Measurements from ENCODE around the gene ARHGAP8. TPM values are rescaled to one million over a fixed set of nuclear protein-coding genes. Genes with fewer than 3 reads are reported as not detected.
"Not testable (repeated sequence)": the region's sequence is repeated elsewhere in the genome, so short reads cannot be mapped to it uniquely, and the experiment has no call there.

ARHGAP8 gene
- polyA plus RNA-seq, 3 donors: 1.1 to 5.2 (median 1.7) TPM

- WGBS, 3 donors: 33 to 40% (median 39%) methylated on average over 28 of the region's 28 CpGs
- no peak overlapping the region for H3K27ac ChIP-seq (ENCODE audit: low read depth, low read length)
Measured at GRCh38 chr22:44735518-44736428, 16.6 kb upstream of the ARHGAP8 start.

DNA sequence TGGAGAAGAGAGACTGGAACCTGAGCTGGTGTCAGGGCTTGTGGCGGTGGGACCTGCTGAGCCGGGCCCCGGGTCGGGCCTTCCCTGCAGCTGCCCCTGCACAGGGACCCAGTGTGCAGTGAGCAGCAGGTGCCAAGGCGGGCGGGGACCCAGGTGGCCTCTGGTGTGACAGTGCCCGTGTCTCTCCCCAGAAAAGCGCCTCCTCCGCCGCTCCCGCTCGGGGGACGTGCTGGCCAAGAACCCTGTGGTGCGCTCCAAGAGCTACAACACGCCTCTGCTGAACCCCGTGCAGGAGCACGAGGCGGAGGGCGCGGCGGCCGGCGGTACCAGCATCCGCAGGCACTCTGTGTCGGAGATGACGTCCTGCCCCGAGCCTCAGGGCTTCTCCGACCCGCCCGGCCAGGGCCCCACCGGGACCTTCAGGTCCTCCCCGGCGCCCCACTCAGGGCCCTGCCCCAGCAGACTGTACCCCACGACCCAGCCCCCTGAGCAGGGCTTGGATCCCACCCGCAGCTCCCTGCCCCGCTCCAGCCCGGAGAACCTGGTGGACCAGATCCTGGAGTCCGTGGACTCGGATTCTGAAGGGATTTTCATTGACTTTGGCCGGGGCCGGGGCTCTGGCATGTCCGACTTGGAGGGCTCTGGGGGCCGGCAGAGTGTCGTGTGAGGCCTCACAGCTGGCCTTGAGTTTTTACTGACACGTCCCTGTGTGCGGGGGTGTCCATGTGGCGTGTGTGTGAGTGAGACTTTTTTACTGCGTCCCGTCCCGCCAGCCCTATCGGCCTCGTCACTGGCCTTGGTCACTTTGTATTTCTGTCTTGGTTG, 15.6 kb upstream of the ARHGAP8 start:
- 62 to 72% (median 71%) methylated on average over 51 to 52 of the region's 52 CpGs for WGBS, 3 donors
- H3K27ac ChIP-seq (ENCODE audit: low read depth, low read length): no peak overlapping the region

DNA sequence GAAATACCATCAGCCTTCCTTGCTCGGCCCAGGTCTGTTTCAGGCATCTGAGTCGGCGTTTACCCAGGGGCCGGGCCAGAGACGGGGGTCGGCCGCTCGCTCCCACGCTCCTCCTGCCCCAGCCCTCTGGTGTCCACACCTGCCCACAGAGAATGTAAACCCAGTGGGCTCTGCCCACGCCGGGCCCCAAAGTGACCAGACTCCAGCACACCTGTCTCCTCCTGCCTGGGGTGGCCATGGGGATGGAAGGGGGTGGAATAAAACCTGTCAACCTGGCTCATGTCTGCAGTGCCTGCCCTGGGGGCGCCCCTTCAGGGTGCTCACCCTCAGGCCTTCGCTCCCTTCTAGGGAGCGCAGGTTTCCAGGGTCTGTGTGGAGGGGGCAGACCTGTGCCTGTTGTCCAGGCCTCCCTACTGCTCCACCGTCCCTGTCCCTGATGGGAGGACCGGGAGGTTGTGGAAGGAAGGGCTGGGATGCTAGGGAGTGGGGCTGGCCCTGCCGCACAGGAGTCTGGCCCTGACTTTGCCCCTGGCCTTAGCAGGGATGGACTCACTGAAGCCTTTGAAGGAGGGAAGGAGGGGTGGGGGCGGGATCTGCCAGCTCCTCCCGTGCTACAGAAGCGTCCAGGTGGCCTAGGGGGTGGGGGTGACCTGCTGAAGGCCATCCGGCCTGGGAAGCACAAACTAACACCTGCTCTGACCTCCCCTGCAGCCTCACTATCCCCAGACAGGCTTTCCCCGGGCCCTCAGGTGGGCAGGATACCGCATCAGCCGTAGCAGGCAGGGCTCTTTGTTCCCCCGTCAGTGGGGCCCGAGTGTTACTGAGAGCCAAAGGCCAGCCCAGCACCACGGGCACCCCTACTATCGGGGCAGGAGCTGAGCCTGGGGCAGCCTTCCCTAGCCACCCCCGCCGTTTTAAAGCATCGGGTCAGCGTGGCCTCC, 14.7 kb upstream of the ARHGAP8 start:
- 59 to 65% (median 63%) methylated on average over 31 to 32 of the region's 32 CpGs for WGBS, 3 donors
- H3K27ac ChIP-seq (ENCODE audit: low read depth, low read length): no peak overlapping the region

- 49 to 52% (median 51%) methylated on average over 14 of the region's 14 CpGs for WGBS, 3 donors
- H3K27ac ChIP-seq (ENCODE audit: low read depth, low read length): no peak overlapping the region
Measured at GRCh38 chr22:44738347-44738715, 14.0 kb upstream of the ARHGAP8 start.

DNA sequence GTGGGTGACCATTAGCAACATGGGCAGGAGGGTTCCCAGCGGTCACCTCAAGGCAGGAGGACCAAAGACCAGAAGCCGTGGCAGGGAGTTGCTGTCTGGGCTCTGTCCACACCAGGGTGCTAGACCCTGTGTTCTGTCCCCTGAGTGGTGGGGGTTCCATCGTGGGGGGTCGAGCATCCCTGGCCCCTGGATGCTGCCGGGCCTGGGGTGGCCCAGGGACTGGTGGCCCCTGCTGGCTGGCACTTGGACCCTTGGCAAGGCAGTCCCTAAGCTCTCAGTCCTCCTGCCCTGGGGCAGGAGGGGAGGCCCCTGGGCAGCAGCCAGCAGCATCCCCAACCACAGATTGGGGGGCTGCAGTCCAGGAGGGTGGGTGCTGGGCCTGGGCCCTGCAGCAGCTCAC, 13.4 kb upstream of the ARHGAP8 start:
- WGBS, 3 donors: 86 to 88% (median 87%) methylated on average over 5 of the region's 5 CpGs

DNA sequence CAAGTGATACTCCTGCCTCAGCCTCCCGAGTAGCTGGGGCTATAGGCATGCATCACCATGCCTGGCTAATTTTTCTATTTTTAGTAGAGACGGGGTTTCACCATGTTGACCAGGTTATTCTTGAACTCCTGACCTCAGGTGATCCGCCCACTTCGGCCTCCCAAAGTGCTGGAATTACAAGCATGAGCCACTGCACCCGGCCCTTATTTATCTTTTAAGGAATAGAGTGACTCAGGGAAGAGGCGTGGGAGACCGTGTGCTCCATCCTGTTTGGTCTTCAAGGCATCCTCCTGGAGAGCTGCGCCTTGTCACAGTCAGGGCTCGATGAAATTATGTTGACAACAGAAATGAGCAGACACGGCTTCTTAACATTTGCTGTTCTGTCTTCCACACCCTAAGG, 12.7 kb upstream of the ARHGAP8 start:
- H3K27ac ChIP-seq (ENCODE audit: low read depth, low read length): not testable (repeated sequence)
- 63 to 68% (median 64%) methylated on average over 10 of the region's 10 CpGs for WGBS, 3 donors

More for the DNA sequence above, 13.4 kb upstream of the ARHGAP8 start:
- no peak overlapping the region for H3K27ac ChIP-seq (ENCODE audit: low read depth, low read length)

DNA sequence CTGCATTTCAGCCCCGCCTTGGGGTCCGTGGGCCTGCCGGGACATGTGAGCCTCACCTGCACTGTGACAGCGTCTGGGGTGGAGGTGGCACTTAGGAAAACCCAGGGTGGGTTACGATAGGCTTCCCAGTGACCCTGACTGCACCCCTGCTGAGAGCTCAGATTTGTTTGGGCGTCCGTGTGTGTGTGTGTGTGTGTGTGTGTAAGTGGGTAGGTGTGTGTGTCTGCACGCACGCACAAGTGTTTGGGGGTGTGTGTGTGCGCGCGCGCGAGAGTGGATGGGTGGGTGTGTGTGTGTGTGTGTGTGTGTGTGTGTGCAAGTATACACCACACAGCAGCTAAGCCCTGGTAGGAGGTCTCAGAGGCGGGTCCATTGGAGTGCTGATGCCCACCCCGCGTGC, 12.1 kb upstream of the ARHGAP8 start:
- H3K27ac ChIP-seq (ENCODE audit: low read depth, low read length): no peak overlapping the region
- WGBS, 3 donors: 72 to 81% (median 80%) methylated on average over 16 to 17 of the region's 17 CpGs

- H3K27ac ChIP-seq (ENCODE audit: low read depth, low read length): no peak overlapping the region
- WGBS, 3 donors: 63 to 78% (median 63%) methylated on average over 9 of the region's 9 CpGs
Measured at GRCh38 chr22:44741929-44742328, 10.4 kb upstream of the ARHGAP8 start.

DNA sequence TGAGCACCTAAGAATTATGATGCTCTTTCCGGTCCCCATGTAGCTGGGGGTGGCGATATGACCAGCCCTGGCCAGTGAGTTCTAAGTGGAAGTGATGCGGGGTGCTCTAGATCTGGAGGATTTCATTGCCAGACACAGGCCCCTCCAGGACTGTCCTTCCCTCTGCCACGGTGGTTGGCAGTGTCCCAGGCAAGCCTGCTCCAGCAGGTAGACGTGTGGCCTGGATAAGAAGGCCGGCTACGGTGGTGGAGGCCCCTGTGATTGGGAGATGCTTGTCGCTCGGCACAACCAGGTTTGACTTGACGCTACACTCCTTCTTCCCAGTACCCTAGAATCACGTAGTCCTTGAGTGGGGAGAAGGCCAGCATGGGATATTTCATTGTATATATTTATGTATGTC, 9.1 kb upstream of the ARHGAP8 start:
- WGBS, 3 donors: 83 to 87% (median 84%) methylated on average over 11 of the region's 11 CpGs
- H3K27ac ChIP-seq (ENCODE audit: low read depth, low read length): no peak overlapping the region

DNA sequence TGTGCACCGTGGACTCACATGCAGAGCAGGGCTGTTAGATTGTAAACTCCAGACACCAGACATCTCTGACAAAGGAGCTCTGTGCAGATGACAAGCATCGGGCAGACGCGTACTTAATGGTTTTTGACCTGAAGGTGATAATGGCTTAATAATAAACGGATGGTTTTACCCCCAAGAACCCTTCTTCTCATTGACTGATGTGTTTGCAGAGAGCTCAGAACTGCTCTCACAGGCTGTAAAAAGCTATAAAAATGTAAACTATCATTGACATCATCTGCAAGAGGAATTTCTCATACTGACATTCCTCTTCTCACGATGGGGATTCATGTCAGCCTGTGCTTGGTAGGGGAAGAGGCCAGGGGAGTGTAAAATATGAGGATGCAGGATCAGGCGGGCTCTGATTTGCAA, 8.6 kb upstream of the ARHGAP8 start:
- H3K27ac ChIP-seq (ENCODE audit: low read depth, low read length): no peak overlapping the region
- 50 to 60% (median 55%) methylated on average over 7 of the region's 7 CpGs for WGBS, 3 donors

DNA sequence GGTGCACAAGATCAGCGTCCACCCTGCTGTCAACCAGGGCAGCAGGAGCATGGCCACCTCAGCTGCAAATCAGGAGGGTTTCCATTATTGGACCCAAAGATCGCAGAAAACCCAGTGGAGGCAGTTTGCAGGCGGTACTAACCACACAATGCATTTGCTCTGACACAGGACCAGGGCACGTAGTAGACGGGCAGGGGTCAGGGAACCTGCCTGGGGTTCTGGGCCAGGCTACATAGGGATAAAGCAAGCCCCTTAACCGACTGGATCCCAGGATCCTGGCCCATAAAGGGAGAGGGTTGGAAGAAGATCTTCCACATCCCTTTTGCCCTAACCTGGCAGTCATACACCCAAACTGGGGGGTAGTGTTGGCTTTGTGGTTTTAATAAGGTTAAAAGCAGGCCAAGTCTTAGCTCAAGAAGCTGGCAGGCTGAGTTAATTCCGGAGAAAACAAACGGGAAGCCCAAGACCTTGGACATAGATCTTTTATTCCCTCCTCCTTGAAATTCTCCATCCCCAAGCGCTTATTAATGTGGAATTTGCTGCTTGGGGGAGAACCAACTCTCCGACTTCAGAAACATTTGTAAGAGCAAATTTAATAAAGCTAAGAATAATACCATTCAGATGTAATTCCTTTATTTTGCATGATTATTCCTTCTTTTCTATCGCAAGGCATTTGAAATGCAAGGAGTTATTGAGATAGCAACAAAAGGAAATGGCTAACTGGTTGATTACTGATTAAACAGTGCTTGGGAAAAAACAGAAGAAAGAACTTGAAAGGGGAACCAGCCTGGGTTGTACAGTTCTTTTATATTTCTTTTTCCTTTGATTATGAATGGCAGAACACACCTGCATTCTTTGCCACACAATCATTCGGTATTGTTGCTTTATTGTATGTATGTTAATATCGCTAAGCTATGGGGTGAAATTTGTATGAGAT, 6.3 kb upstream of the ARHGAP8 start:
- H3K27ac ChIP-seq (ENCODE audit: low read depth, low read length): no peak overlapping the region
- WGBS, 3 donors: 42 to 54% (median 48%) methylated on average over 13 of the region's 13 CpGs

- not testable (repeated sequence) for H3K27ac ChIP-seq (ENCODE audit: low read depth, low read length)
- WGBS, 3 donors: 86 to 94% (median 89%) methylated on average over 4 of the region's 4 CpGs
Measured at GRCh38 chr22:44747784-44748127, 4.6 kb upstream of the ARHGAP8 start.

DNA sequence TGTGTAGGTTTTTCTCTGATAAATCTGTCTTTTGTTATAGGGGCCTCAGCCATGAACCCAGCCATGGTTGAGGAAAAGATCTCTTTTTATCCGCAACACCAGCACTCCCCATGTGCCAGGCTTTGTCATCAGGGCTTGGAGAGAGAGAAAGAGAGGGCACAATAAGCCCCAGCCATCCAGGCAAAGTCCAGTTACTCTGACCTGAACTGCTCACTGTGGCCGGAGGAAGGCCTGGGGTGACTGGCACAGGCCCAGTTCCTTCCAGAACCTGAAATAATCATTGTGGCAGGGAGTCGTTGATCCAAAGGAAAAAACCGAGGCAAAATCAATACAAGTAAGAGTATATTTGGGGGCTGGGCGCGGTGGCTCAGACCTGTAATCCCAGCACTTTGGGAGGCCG, 3.9 kb upstream of the ARHGAP8 start:
- WGBS, 3 donors: 83 to 91% (median 91%) methylated on average over 7 of the region's 7 CpGs

DNA sequence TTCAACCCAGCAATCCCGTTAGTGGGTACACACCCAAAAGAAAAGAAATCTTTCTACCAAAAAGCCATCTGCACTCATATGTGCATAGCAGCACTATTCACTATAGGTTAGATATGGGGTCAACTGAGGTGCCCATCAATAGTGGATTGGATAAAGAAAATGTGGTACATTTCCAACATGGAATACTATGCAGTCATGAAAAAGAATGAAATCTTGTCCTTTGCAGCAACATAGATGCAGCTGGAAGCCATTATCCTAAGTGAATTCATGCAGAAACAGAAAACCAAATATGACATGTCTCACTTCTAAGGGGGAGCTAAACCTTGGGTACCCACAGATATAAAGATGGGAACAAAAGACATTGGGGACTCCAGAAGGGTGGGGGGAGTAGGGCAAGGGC, 1.9 kb upstream of the ARHGAP8 start:
- H3K27ac ChIP-seq (ENCODE audit: low read depth, low read length): no peak overlapping the region
- WGBS, 3 donors: 68 to 80% (median 77%) methylated on average over 1 of the region's 1 CpG

More for the DNA sequence above, 3.9 kb upstream of the ARHGAP8 start:
- H3K27ac ChIP-seq (ENCODE audit: low read depth, low read length): no peak overlapping the region

DNA sequence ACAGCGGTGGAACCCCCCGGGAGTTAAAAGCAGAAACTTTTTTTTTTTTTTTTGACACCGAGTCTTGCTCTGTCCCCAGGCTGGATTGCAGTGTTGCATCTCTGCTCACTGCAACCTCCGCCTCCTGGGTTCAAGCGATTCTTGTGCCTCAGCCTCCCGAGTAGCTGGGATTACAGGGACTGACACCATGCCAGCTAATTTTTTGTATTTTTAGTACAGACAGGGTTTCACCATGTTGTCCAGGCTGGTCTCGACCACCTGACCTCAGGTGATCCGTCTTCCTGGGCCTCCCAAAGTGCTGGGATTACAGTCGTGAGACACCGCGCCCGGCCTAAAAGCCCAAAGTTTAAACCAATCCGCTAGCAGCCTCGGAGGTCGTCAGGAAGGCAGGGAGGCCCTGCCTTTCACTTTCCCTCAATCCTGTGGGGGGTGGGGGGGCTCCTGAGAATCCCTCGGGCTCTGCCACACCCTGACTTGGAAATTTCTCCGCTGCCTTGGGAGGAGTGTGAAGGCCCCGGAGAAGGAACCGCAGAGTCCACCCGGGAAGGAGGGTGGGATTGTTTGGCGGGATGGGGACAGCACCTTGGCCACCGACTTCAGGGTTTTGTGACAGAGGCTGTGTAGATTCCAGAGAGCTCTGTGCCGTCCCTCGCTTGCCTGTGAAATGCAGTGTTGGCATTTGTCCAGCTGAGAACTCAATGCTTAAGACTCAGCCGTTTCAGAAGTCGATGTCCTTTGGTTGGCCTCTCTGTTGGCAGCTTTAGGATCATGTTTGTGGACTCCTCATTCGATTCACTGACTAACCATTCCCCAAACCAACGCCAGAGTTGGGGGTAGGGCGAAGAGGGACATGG, 1.0 kb downstream of the ARHGAP8 start:
- WGBS, 3 donors: 17 to 20% (median 19%) methylated on average over 29 of the region's 29 CpGs
- H3K27ac ChIP-seq (ENCODE audit: low read depth, low read length): no peak overlapping the region

DNA sequence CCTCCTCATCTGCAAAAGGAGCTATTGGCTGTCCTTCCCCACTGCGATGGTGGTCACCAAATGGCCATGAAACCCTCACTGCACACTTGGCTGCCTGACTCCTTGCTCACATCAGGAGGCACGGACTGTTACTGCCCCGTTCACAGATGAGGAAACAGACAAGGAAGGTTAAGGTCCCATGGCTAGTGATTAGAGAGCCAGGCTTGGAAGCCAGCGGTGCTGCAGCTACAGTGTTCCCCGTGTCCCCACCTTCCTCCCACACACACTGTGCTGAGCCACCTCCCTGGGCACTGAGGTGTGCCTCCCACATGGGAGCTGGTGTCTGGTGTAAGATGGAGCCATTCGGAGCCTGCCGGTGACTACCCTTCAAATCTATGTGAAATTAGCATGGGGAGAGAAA, 2.6 kb downstream of the ARHGAP8 start:
- 49 to 62% (median 56%) methylated on average over 7 of the region's 7 CpGs for WGBS, 3 donors
- no peak overlapping the region for H3K27ac ChIP-seq (ENCODE audit: low read depth, low read length)

- H3K27ac ChIP-seq (ENCODE audit: low read depth, low read length): no peak overlapping the region
- 46 to 50% (median 48%) methylated on average over 6 of the region's 6 CpGs for WGBS, 3 donors
Measured at GRCh38 chr22:44755417-44755816, 3.0 kb downstream of the ARHGAP8 start.
